Calu3 (cell line): Measurements from ENCODE around the gene ACR. TPM values are rescaled to one million over a fixed set of nuclear protein-coding genes. Genes with fewer than 3 reads are reported as not detected.

Experiments
- BruUV-seq: library from RNA; stranded (reverse); fragments of 400-500 nt; replicated peaks from 2 replicates; lab custom pipeline; 2021; lab: Mats Ljungman, UMichigan
- CTCF ChIA-PET: fragments of 300-600 bp; sonication (Branson Sonifier 250); formaldehyde crosslinking; loops from one replicate; lab custom pipeline; 2022; ENCODE audit warnings: antibody characterized with exemption; lab: Charles Lee
- DNase-seq: peaks from one replicate; pipeline ENCODE4 v3.0.0; 2022
- H3K27ac Mint-ChIP-seq: one replicate; pipeline ENCODE4 v1.8.0; 2022; ENCODE audit warnings: mixed read lengths; ENCODE audit not compliant: unreplicated experiment
- H3K27me3 Mint-ChIP-seq: one replicate; pipeline ENCODE4 v1.8.0; 2022; ENCODE audit warnings: mixed read lengths; ENCODE audit not compliant: unreplicated experiment
- H3K36me3 Mint-ChIP-seq: one replicate; pipeline ENCODE4 v1.8.0; 2022; ENCODE audit warnings: mild to moderate bottlenecking, moderate library complexity, mixed read lengths; ENCODE audit not compliant: insufficient read depth, unreplicated experiment
- H3K4me1 Mint-ChIP-seq: one replicate; pipeline ENCODE4 v1.8.0; 2022; ENCODE audit warnings: mild to moderate bottlenecking, low read depth, mixed read lengths; ENCODE audit not compliant: unreplicated experiment
- H3K4me3 Mint-ChIP-seq: one replicate; pipeline ENCODE4 v1.8.0; 2022; ENCODE audit warnings: mild to moderate bottlenecking, low read depth, moderate library complexity, mixed read lengths; ENCODE audit not compliant: unreplicated experiment
- H3K9me3 Mint-ChIP-seq: one replicate; pipeline ENCODE4 v1.8.0; 2022; ENCODE audit warnings: low read depth, mixed read lengths; ENCODE audit not compliant: unreplicated experiment
- CTCF ChIP-seq: fragments of 200-600 bp; IDR thresholded peaks from one replicate; pipeline ENCODE4 v1.8.0; 2022; ENCODE audit warnings: antibody characterized with exemption; ENCODE audit not compliant: unreplicated experiment
- intact Hi-C: fragments of 100-400 bp; cut with micrococcal nuclease; formaldehyde crosslinking; loops from one replicate; pipeline ENCODE4 v1.10.0; 2022; ENCODE audit not compliant: unreplicated experiment
- total RNA-seq: library from RNA; stranded (reverse); gene quantifications from 2 replicates; pipeline ENCODE4 v1.2.3, GENCODE V29; 2022

ACR gene
- total RNA-seq, 1 experiment from 2014 or later: not detected

GRCh38 chr22:50728523-50728931 is 9.5 kb upstream of the ACR start:
- intact Hi-C loops: no loop called here
- Mint-ChIP-seq H3K36me3 (peaks cover 5% of the 10 kb centered on the region), H3K4me1 (peaks cover 8% of the 10 kb centered on the region), H3K27ac (no peak overlapping the region), H3K27me3 (peaks cover 51% of the 10 kb centered on the region), H3K4me3 (no peak overlapping the region), H3K9me3 (no peaks in the 10 kb centered on the region)
- no TSS peak for BruUV-seq
- no peak for DNase-seq
- no peak for TF ChIP-seq CTCF
- CTCF ChIA-PET: no interaction called here

- Mint-ChIP-seq H3K27me3 (peaks cover 57% of the 10 kb centered on the region), H3K4me3 (no peak overlapping the region), H3K36me3 (peaks cover 5% of the 10 kb centered on the region), H3K4me1 (peaks cover 8% of the 10 kb centered on the region), H3K9me3 (no peaks in the 10 kb centered on the region), H3K27ac (no peak overlapping the region)
- intact Hi-C loops: no loop called here
- no TSS peak for BruUV-seq
- TF ChIP-seq CTCF: no peak
- DNase-seq: no peak
- CTCF ChIA-PET: interaction anchor here (0.6 kb wide), 1 partner anchor 70 kb away, joined by 3 read pairs; no protein-coding TSS in a partner anchor
Observed at GRCh38 chr22:50729391-50730012, 8.5 kb upstream of the ACR start.

- DNase-seq: no peak
- no TSS peak for BruUV-seq
- Mint-ChIP-seq H3K9me3 (no peaks in the 10 kb centered on the region), H3K36me3 (peaks cover 5% of the 10 kb centered on the region), H3K27ac (no peak overlapping the region), H3K4me3 (no peak overlapping the region), H3K4me1 (peaks cover 8% of the 10 kb centered on the region), H3K27me3 (peaks cover 65% of the 10 kb centered on the region)
- TF ChIP-seq CTCF: no peak
- CTCF ChIA-PET: no interaction called here
- intact Hi-C loops: no loop called here
Observed at GRCh38 chr22:50730013-50730891, 7.8 kb upstream of the ACR start.

GRCh38 chr22:50730941-50731661 is 6.9 kb upstream of the ACR start:
- BruUV-seq: no TSS peak
- CTCF ChIA-PET: no interaction called here
- H3K36me3 Mint-ChIP-seq: peaks cover 5% of the 10 kb centered on the region
- H3K9me3 Mint-ChIP-seq: no peaks in the 10 kb centered on the region
- H3K27me3 Mint-ChIP-seq: peaks cover 73% of the 10 kb centered on the region
- H3K27ac Mint-ChIP-seq: no peak overlapping the region
- peaks cover 8% of the 10 kb centered on the region for H3K4me1 Mint-ChIP-seq
- intact Hi-C loops: no loop called here
- DNase-seq: no peak
- no peak for TF ChIP-seq CTCF
- H3K4me3 Mint-ChIP-seq: no peak overlapping the region
